HEK293 (cell line): Measurements from ENCODE around the gene SUPT5H.

ENCODE experiments used
- CTCF ChIA-PET: fragments of 350-600 bp; formaldehyde crosslinking; extraction: SDS; loops from one replicate; lab custom pipeline; 2021; ENCODE audit warnings: antibody characterized with exemption; lab: Yijun Ruan, JAX
- POLR2A ChIA-PET: fragments of 300-600 bp; formaldehyde crosslinking; extraction: SDS; loops from one replicate; lab custom pipeline; 2020; ENCODE audit warnings: antibody characterized with exemption, inconsistent platforms; lab: Yijun Ruan, JAX
- H3K27ac ChIP-seq: fragments of 200-500 bp; sonication (Bioruptor generic); 2 replicates; pipeline ENCODE4 v1.5.1; 2014; ENCODE audit warnings: low read depth, low read length, control low read depth, inconsistent platforms; ENCODE audit errors: extremely low read depth
- H3K36me3 ChIP-seq, 2 experiments: fragments of 200-500 bp in 1 of 2; sonication (Bioruptor generic) in 1 of 2; 1 replicate in 1 of 2; 2 replicates in 1 of 2; pipeline ENCODE4 v1.5.1; 2014 to 2017; ENCODE audit warnings: inconsistent platforms in 2 of 2, low read length in 2 of 2; ENCODE audit not compliant: control insufficient read depth in 2 of 2, insufficient read depth in 1 of 2
- H3K4me1 ChIP-seq: fragments of 200-500 bp; sonication (Bioruptor generic); 2 replicates; pipeline ENCODE4 v1.5.1; 2014; ENCODE audit warnings: mild to moderate bottlenecking, low read length, inconsistent platforms; ENCODE audit not compliant: control insufficient read depth, insufficient read depth
- H3K4me3 ChIP-seq: 2 replicates; pipeline ENCODE4 v1.5.1; 2011; ENCODE audit warnings: low read depth, mild to moderate bottlenecking, control low read depth, low read length, moderate library complexity
- H3K9me3 ChIP-seq: fragments of 200-500 bp; sonication (Bioruptor generic); 2 replicates; pipeline ENCODE4 v1.5.1; 2014; ENCODE audit warnings: low read depth, low read length, inconsistent platforms; ENCODE audit not compliant: control insufficient read depth, insufficient read depth
- IKZF3 ChIP-seq: fragments of 450-650 bp; IDR thresholded peaks from 2 replicates; pipeline ENCODE4 v1.5.0; 2018; ENCODE audit warnings: missing biosample characterization, mild to moderate bottlenecking, missing genetic modification characterization, moderate library complexity
- KLF1 ChIP-seq: fragments of 450-650 bp; formaldehyde crosslinking; IDR thresholded peaks from 2 replicates; pipeline ENCODE4 v1.5.1; 2016; ENCODE audit warnings: missing biosample characterization, missing genetic modification characterization
- KLF16 ChIP-seq: fragments of 450-650 bp; formaldehyde crosslinking; IDR thresholded peaks from 2 replicates; pipeline ENCODE4 v1.5.1; 2017; ENCODE audit warnings: missing biosample characterization, missing genetic modification characterization
- WT1 ChIP-seq: fragments of 450-650 bp; formaldehyde crosslinking; IDR thresholded peaks from 2 replicates; pipeline ENCODE4 v1.5.1; 2016; ENCODE audit warnings: missing biosample characterization, missing genetic modification characterization
- ZBTB17 ChIP-seq: fragments of 450-650 bp; formaldehyde crosslinking; IDR thresholded peaks from 2 replicates; pipeline ENCODE4 v1.5.1; 2016; ENCODE audit warnings: missing biosample characterization, missing genetic modification characterization
- ZFHX2 ChIP-seq: fragments of 450-650 bp; formaldehyde crosslinking; conservative IDR thresholded peaks from 2 replicates; pipeline ENCODE4 v1.5.1; 2016; ENCODE audit warnings: missing biosample characterization, missing genetic modification characterization
- ZFP69B ChIP-seq: fragments of 450-650 bp; formaldehyde crosslinking; IDR thresholded peaks from 2 replicates; pipeline ENCODE4 v1.5.1; 2016; ENCODE audit warnings: missing biosample characterization, missing genetic modification characterization
- ZNF10 ChIP-seq: fragments of 450-650 bp; formaldehyde crosslinking; IDR thresholded peaks from 2 replicates; pipeline ENCODE4 v1.5.1; 2017; ENCODE audit warnings: missing biosample characterization, missing genetic modification characterization
- ZNF2 ChIP-seq: fragments of 450-650 bp; formaldehyde crosslinking; IDR thresholded peaks from 2 replicates; pipeline ENCODE4 v1.5.1; 2016; ENCODE audit warnings: missing biosample characterization, missing genetic modification characterization
- ZNF292 ChIP-seq: fragments of 450-650 bp; formaldehyde crosslinking; IDR thresholded peaks from 2 replicates; pipeline ENCODE4 v1.5.1; 2016; ENCODE audit warnings: low read depth, missing biosample characterization, missing genetic modification characterization, borderline replicate concordance
- ZNF561 ChIP-seq: fragments of 450-650 bp; IDR thresholded peaks from 2 replicates; pipeline ENCODE4 v1.5.1; 2018; ENCODE audit warnings: missing biosample characterization, missing genetic modification characterization, borderline replicate concordance
- ZNF623 ChIP-seq: fragments of 450-650 bp; formaldehyde crosslinking; IDR thresholded peaks from 2 replicates; pipeline ENCODE4 v1.5.1; 2016; ENCODE audit warnings: missing biosample characterization, missing genetic modification characterization
- ZNF654 ChIP-seq: fragments of 450-650 bp; formaldehyde crosslinking; IDR thresholded peaks from 2 replicates; pipeline ENCODE4 v1.5.1; 2016; ENCODE audit warnings: low read depth, missing biosample characterization, missing genetic modification characterization
- ZNF677 ChIP-seq: fragments of 450-650 bp; IDR thresholded peaks from 2 replicates; pipeline ENCODE4 v1.5.0; 2018; ENCODE audit warnings: missing biosample characterization, mild to moderate bottlenecking, missing genetic modification characterization, moderate library complexity
- ZNF837 ChIP-seq: fragments of 450-650 bp; formaldehyde crosslinking; IDR thresholded peaks from 2 replicates; pipeline ENCODE4 v1.5.1; 2016; ENCODE audit warnings: missing biosample characterization, missing genetic modification characterization
- TF ChIP-seq, protein P1 (sequence below): fragments of 450-650 bp; IDR thresholded peaks from 2 replicates; pipeline ENCODE4 v1.5.1; 2018; ENCODE audit warnings: missing biosample characterization, mild to moderate bottlenecking, missing genetic modification characterization
- TF ChIP-seq, protein P2 (sequence below): fragments of 450-650 bp; formaldehyde crosslinking; IDR thresholded peaks from 2 replicates; pipeline ENCODE4 v1.5.1; 2017; ENCODE audit warnings: missing biosample characterization, missing genetic modification characterization
- TF ChIP-seq, protein P3 (sequence below): fragments of 450-650 bp; formaldehyde crosslinking; IDR thresholded peaks from 2 replicates; pipeline ENCODE4 v1.5.1; 2016; ENCODE audit warnings: missing biosample characterization, missing genetic modification characterization
- TF ChIP-seq, protein P4 (sequence below): fragments of 450-650 bp; formaldehyde crosslinking; IDR thresholded peaks from 2 replicates; pipeline ENCODE4 v1.5.1; 2016; ENCODE audit warnings: missing biosample characterization, missing genetic modification characterization
- TF ChIP-seq, protein P5 (sequence below): fragments of 450-650 bp; formaldehyde crosslinking; IDR thresholded peaks from 2 replicates; pipeline ENCODE4 v1.5.1; 2016; ENCODE audit warnings: missing biosample characterization, missing genetic modification characterization
- TF ChIP-seq, protein P6 (sequence below): fragments of 450-650 bp; formaldehyde crosslinking; IDR thresholded peaks from 2 replicates; pipeline ENCODE4 v1.5.1; 2017; ENCODE audit warnings: missing biosample characterization, missing genetic modification characterization

The SUPT5H gene

DNA sequence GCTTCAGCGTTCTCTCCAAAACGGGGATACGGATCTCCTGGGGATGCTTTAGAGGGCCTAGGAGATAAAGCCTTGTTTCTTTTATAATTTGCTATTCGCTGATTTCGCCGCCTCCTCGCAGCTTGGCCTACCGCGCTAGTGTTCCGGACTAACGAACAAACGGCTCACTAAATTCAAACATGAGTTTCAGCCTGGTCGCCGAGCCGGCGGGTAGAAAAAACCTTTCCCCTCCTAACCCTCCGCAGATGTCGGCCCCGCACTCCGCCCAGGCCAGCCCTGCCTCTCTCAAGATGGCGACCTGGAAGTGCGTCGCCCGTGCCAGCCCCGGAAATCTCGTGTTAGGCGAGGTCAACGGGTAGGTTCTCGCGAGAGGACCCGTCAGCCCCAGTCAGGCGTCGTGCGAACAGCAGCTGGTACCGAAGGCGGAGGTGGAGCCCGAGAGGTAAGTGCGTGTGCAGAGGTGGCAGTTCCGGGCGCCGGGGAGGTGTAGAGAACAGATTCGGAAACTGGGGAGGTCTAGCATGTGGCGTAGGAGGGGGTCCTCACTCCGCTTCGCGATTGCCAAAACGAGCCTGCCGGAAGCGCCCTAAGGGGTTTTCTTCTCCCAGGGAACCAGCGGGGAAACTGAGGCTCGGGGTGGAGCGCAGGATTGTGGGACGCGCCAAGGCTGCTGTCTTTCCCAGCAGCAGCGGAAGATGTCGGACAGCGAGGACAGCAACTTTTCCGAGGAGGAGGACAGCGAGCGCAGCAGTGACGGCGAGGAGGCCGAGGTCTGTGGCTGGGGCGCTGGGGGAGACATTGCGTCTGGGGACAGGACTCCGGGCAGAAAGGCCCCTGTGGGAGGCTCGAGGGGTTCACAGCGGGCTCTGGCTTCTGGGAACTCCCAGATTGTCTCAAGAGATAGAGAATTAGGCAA lies at the start of gene SUPT5H (continued):
- TF ChIP-seq ZNF561 (peak; percentile 88), ZNF10 (peak; percentile 20; the same call in 1 of the 2 replicates), KLF16 (tag by site-specific recombination) (peak; percentile 100), ZNF292 (no peak; the same call in 1 of the 2 replicates), WT1 (tag by site-specific recombination) (peak; percentile 40; the same call in 1 of the 2 replicates)
- TF ChIP-seq, protein P1, sequence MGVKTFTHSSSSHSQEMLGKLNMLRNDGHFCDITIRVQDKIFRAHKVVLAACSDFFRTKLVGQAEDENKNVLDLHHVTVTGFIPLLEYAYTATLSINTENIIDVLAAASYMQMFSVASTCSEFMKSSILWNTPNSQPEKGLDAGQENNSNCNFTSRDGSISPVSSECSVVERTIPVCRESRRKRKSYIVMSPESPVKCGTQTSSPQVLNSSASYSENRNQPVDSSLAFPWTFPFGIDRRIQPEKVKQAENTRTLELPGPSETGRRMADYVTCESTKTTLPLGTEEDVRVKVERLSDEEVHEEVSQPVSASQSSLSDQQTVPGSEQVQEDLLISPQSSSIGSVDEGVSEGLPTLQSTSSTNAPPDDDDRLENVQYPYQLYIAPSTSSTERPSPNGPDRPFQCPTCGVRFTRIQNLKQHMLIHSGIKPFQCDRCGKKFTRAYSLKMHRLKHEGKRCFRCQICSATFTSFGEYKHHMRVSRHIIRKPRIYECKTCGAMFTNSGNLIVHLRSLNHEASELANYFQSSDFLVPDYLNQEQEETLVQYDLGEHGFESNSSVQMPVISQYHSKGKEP (tag by site-specific recombination), result peak; percentile 28; the same call in 1 of the 2 replicates
- TF ChIP-seq, protein P2, sequence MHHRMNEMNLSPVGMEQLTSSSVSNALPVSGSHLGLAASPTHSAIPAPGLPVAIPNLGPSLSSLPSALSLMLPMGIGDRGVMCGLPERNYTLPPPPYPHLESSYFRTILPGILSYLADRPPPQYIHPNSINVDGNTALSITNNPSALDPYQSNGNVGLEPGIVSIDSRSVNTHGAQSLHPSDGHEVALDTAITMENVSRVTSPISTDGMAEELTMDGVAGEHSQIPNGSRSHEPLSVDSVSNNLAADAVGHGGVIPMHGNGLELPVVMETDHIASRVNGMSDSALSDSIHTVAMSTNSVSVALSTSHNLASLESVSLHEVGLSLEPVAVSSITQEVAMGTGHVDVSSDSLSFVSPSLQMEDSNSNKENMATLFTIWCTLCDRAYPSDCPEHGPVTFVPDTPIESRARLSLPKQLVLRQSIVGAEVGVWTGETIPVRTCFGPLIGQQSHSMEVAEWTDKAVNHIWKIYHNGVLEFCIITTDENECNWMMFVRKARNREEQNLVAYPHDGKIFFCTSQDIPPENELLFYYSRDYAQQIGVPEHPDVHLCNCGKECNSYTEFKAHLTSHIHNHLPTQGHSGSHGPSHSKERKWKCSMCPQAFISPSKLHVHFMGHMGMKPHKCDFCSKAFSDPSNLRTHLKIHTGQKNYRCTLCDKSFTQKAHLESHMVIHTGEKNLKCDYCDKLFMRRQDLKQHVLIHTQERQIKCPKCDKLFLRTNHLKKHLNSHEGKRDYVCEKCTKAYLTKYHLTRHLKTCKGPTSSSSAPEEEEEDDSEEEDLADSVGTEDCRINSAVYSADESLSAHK (tag by site-specific recombination), result peak; percentile 27; the same call in 1 of the 2 replicates

DNA sequence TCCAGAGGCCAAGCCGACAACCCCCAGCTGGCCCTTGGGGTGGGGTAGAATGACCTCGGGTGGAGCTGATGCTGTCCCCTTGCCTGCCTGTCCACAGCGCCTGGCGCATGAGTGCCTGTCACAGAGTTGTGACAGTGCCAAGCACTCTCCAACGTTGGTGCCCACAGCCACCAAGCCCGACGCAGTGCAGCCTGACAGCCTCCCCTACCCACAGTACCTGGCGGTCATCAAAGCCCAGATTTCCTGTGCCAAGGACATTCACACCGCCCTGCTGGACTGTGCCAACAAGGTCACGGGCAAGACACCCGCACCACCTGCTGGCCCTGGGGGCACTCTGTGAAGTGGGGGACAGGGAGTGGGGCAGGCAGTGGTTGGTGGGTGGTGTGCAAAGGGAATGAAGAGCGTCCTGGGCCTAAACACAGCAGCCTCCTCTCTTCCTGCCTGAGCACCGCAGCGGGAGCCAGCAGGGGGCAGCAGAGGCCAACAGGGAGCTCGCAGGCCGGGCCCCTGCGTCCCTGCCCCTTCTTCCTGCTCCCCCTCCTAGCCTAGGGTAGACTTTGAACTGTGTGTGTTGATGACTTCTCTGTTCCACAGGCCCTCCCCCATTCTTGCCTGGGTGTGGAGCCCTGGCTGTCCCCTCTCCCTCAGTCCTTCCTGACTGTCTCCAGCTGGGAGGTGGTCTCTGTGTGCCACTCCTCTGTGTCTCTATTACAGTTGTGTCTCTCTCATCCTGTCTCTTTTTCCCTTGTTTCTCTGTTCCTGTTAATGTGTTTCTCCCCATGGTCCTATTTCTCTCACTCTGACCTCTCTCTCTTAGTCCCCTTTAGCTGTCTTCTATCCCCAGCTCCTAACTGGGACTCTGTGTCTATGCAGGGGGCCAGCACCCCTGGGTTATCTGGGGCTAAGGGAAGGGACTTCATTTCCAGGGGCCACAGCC lies 47.8 kb upstream of the SUPT5H start:
- POLR2A ChIA-PET, result interaction anchor here (0.6 to 5.7 kb wide), 14 partner anchors 10 to 115 kb away, joined by 3 to 56 read pairs (median 4); partner anchors contain the start of genes PLEKHG2, RPS16, SAMD4B and SUPT5H
- Histone ChIP-seq H3K27ac (peak overlapping the region; percentile 3; the same call in 1 of the 2 replicates), H3K9me3 (no peaks in the 10 kb centered on the region), H3K4me1 (peaks cover 10% of the 10 kb centered on the region), H3K4me3 (no peak overlapping the region), H3K36me3 (peaks cover 33 to 44% of the 10 kb centered on the region in 2 experiments)
- CTCF ChIA-PET, result interaction anchor here (0.6 to 5.1 kb wide), 56 partner anchors 9 to 995 kb away, joined by 3 to 144 read pairs (median 4); partner anchors contain the start of genes DLL3, EID2B, FAM98C and PLEKHG2
- TF ChIP-seq ZNF2 (peak; percentile 89; the same call in 1 of the 2 replicates), IKZF3 (peak; percentile 74), KLF1 (peak; percentile 46), ZFP69B (peak; percentile 75), ZNF677 (tag by site-specific recombination) (peak; percentile 34; the same call in 1 of the 2 replicates), ZFHX2 (tag by site-specific recombination) (peak; percentile 55), ZNF654 (tag by site-specific recombination) (peak; percentile 97), ZBTB17 (peak; percentile 87), ZNF623 (tag by site-specific recombination) (0 out of 2 replicates have a peak, but pooled peaks have one; percentile 6), ZNF837 (tag by site-specific recombination) (no peak)
- TF ChIP-seq, protein P3, sequence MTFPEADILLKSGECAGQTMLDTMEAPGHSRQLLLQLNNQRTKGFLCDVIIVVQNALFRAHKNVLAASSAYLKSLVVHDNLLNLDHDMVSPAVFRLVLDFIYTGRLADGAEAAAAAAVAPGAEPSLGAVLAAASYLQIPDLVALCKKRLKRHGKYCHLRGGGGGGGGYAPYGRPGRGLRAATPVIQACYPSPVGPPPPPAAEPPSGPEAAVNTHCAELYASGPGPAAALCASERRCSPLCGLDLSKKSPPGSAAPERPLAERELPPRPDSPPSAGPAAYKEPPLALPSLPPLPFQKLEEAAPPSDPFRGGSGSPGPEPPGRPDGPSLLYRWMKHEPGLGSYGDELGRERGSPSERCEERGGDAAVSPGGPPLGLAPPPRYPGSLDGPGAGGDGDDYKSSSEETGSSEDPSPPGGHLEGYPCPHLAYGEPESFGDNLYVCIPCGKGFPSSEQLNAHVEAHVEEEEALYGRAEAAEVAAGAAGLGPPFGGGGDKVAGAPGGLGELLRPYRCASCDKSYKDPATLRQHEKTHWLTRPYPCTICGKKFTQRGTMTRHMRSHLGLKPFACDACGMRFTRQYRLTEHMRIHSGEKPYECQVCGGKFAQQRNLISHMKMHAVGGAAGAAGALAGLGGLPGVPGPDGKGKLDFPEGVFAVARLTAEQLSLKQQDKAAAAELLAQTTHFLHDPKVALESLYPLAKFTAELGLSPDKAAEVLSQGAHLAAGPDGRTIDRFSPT (tag by site-specific recombination), result peak; percentile 98
- TF ChIP-seq, protein P4, sequence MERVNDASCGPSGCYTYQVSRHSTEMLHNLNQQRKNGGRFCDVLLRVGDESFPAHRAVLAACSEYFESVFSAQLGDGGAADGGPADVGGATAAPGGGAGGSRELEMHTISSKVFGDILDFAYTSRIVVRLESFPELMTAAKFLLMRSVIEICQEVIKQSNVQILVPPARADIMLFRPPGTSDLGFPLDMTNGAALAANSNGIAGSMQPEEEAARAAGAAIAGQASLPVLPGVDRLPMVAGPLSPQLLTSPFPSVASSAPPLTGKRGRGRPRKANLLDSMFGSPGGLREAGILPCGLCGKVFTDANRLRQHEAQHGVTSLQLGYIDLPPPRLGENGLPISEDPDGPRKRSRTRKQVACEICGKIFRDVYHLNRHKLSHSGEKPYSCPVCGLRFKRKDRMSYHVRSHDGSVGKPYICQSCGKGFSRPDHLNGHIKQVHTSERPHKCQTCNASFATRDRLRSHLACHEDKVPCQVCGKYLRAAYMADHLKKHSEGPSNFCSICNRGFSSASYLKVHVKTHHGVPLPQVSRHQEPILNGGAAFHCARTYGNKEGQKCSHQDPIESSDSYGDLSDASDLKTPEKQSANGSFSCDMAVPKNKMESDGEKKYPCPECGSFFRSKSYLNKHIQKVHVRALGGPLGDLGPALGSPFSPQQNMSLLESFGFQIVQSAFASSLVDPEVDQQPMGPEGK, result peak; percentile 95
- TF ChIP-seq, protein P5, sequence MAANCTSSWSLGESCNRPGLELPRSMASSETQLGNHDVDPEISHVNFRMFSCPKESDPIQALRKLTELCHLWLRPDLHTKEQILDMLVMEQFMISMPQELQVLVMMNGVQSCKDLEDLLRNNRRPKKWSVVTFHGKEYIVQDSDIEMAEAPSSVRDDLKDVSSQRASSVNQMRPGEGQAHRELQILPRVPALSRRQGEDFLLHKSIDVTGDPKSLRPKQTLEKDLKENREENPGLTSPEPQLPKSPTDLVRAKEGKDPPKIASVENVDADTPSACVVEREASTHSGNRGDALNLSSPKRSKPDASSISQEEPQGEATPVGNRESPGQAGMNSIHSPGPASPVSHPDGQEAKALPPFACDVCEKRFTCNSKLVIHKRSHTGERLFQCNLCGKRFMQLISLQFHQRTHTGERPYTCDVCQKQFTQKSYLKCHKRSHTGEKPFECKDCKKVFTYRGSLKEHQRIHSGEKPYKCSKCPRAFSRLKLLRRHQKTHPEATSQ (tag by site-specific recombination), result 0 out of 2 replicates have a peak, but pooled peaks have one; percentile 37
- TF ChIP-seq, protein P6, sequence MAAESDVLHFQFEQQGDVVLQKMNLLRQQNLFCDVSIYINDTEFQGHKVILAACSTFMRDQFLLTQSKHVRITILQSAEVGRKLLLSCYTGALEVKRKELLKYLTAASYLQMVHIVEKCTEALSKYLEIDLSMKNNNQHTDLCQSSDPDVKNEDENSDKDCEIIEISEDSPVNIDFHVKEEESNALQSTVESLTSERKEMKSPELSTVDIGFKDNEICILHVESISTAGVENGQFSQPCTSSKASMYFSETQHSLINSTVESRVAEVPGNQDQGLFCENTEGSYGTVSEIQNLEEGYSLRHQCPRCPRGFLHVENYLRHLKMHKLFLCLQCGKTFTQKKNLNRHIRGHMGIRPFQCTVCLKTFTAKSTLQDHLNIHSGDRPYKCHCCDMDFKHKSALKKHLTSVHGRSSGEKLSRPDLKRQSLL (tag by site-specific recombination), result no peak
